Measurements from ENCODE around the gene GIMAP6. TPM values are rescaled to one million over a fixed set of nuclear protein-coding genes. Genes with fewer than 3 reads are reported as not detected.
"Not testable (repeated sequence)": the region's sequence is repeated elsewhere in the genome, so short reads cannot be mapped to it uniquely, and the experiment has no call there.

Gene GIMAP6
- total RNA-seq (2016; rRNA removed; fragmentation: Illumina TruSeq; extraction: Trizol) (not detected in 2 replicates), polyA plus RNA-seq (2011; rRNA removed) (not detected in 2 replicates), polyA minus RNA-seq (2011; rRNA and poly(A)+ RNA removed; ENCODE audit: low replicate concordance) (0.19 TPM in 1 of 2 replicates, not detected in the other), Bru-seq, nascent RNA (not detected), BruChase-seq, experiment 1, labeled RNA remaining after a 6-hour chase (percentile 11 among the genes with signal in this experiment), BruChase-seq, experiment 2, labeled RNA remaining after a 2-hour chase (not detected)
- not detected in 2 replicates for total RNA-seq (2016; cell fraction: cytosol; rRNA removed; fragmentation: Illumina TruSeq; extraction: Trizol; ENCODE audit: low read depth)
- total RNA-seq (2016; cell fraction: insoluble cytoplasmic fraction; rRNA removed; fragmentation: Illumina TruSeq; extraction: Trizol), result not detected in 2 replicates
- total RNA-seq (2016; cell fraction: membrane; rRNA removed; fragmentation: Illumina TruSeq; extraction: Trizol), result not detected in 2 replicates
- not detected in 2 replicates for total RNA-seq (2016; cell fraction: nucleus; rRNA removed; fragmentation: Illumina TruSeq; extraction: Trizol)
- not detected in 2 replicates for polyA plus RNA-seq (2011; cell fraction: cytosol; rRNA removed)
- not detected in 2 replicates for polyA plus RNA-seq (2011; cell fraction: nucleus; rRNA removed)
- polyA plus RNA-seq (2012), result not detected in 2 replicates
- not detected in 2 replicates for polyA plus RNA-seq (2016; cell fraction: cytosol; fragmentation: Illumina TruSeq; extraction: Trizol; ENCODE audit: low read depth)
- not detected in 2 replicates for polyA plus RNA-seq (2016; cell fraction: insoluble cytoplasmic fraction; fragmentation: Illumina TruSeq; extraction: Trizol; ENCODE audit: low read depth)
- polyA plus RNA-seq (2016; cell fraction: membrane; fragmentation: Illumina TruSeq; extraction: Trizol; ENCODE audit: low read depth), result not detected in 2 replicates
- polyA plus RNA-seq (2016; cell fraction: nucleus; fragmentation: Illumina TruSeq; extraction: Trizol; ENCODE audit: insufficient read depth, low read depth), result not detected in 2 replicates
- not detected in 2 replicates for polyA minus RNA-seq (2011; cell fraction: cytosol; rRNA and poly(A)+ RNA removed)
- polyA minus RNA-seq (2011; cell fraction: nucleus; rRNA and poly(A)+ RNA removed), result not detected in 2 replicates
- long read RNA-seq, experiment 1, result 0 reads
- long read RNA-seq, experiment 2, result 0 reads

GRCh38 chr7:150631866-150632864 lies at the start of gene GIMAP6:
GIMAP6 (minus strand) TSS chr7:150632385; CDS start chr7:150630142, 2,243 bp downstream.
- Histone ChIP-seq H3K27ac (ENCODE audit: extremely low read length, insufficient read depth, low read length) (no peak within 1 kb of the TSS), H3K9ac (ENCODE audit: insufficient read depth, low read depth, low read length) (no peak within 1 kb of the TSS), H3K79me2 (ENCODE audit: insufficient read depth, low read length) (no peaks in the 10 kb centered on the region), H3K4me3 (replicated peaks in 1 of 3; ENCODE audit: insufficient read depth in 1 of 3, low read depth in 2 of 3, low read length in 3 of 3) (no peak within 1 kb of the TSS), H2AFZ (ENCODE audit: low read length) (no peak within 1 kb of the TSS), H4K20me1 (ENCODE audit: insufficient read depth, low read length) (no peaks in the 10 kb centered on the region), H3K27me3 (ENCODE audit: control insufficient read depth in 1 of 2, insufficient read depth in 2 of 2, low read length in 2 of 2) (no peaks in the 10 kb centered on the region), H3K4me2 (ENCODE audit: low read depth, low read length) (no peak within 1 kb of the TSS), H3K9me3 (ENCODE audit: low read length) (no peaks in the 10 kb centered on the region), H3K4me1 (ENCODE audit: insufficient read depth, low read length) (no peaks in the 10 kb centered on the region; the same call in 1 of the 2 replicates), H3K36me3 (replicated peaks in 1 of 2; ENCODE audit: control insufficient read depth in 1 of 2, insufficient read depth in 2 of 2, low read length in 2 of 2) (no peaks in the 10 kb centered on the region)
- intact Hi-C loops (cut with micrococcal nuclease; ENCODE audit: unreplicated experiment) (no loop called here), in situ Hi-C loops (cut with HindIII; ENCODE audit: extremely low pct_ligation_motif_present, low pct_unique_long_range_greater_than_20kb) (no loop called here)
- FAIRE-seq (no peak), ATAC-seq (no peak), DNase-seq (ENCODE audit: low spot score) (no peak)
- ChIA-PET POLR2A (no interaction called here), CTCF (ENCODE audit: low intra/inter-chr PET ratio, low total read pairs) (no interaction called here)
- no TSS peak for BruUV-seq (replicated peaks)
- 48% methylated on average over 9 of the region's 9 CpGs for WGBS (ENCODE audit: low lambda C conversion rate)
- TF ChIP-seq ZNF644 (CRISPR knock-in tag; IDR thresholded peaks at IDR 0.05; ENCODE audit: low read depth) (no peak), CREB1 (IDR thresholded peaks at IDR 0.05) (peak; percentile 2; the same call in 1 of the 2 replicates), CREB1 (CRISPR knock-in tag; IDR thresholded peaks at IDR 0.05) (no peak), ZNF329 (CRISPR knock-in tag; IDR thresholded peaks at IDR 0.05; ENCODE audit: low read depth) (no peak)
- TF ChIP-seq, protein P1, sequence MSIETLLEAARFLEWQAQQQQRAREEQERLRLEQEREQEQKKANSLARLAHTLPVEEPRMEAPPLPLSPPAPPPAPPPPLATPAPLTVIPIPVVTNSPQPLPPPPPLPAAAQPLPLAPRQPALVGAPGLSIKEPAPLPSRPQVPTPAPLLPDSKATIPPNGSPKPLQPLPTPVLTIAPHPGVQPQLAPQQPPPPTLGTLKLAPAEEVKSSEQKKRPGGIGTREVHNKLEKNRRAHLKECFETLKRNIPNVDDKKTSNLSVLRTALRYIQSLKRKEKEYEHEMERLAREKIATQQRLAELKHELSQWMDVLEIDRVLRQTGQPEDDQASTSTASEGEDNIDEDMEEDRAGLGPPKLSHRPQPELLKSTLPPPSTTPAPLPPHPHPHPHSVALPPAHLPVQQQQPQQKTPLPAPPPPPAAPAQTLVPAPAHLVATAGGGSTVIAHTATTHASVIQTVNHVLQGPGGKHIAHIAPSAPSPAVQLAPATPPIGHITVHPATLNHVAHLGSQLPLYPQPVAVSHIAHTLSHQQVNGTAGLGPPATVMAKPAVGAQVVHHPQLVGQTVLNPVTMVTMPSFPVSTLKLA (IDR thresholded peaks at IDR 0.05), result peak; percentile 45

DNA sequence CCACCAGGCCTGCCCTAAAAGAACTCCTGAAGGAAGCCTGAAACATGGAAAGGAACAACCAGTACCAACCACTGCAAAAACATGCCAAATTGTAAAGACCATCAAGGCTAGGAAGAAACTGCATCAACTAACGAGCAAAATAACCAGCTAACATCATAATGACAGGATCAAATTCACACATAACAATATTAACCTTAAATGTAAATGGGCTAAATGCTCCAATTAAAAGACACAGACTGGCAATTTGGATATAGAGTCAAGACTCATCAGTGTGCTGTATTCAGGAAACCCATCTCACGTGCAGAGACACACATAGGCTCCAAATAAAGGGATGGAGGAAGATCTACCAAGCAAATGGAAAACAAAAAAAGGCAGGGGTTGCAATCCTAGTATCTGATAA lies 48.2 kb upstream of the GIMAP6 start:
- intact Hi-C loops (cut with micrococcal nuclease; ENCODE audit: unreplicated experiment); H3K4me1 ChIP-seq (ENCODE audit: insufficient read depth, low read length); H3K27ac ChIP-seq (ENCODE audit: extremely low read length, insufficient read depth, low read length); H3K36me3 ChIP-seq (replicated peaks in 1 of 2; ENCODE audit: control insufficient read depth in 1 of 2, insufficient read depth in 2 of 2, low read length in 2 of 2); H3K4me2 ChIP-seq (ENCODE audit: low read depth, low read length); H2AFZ ChIP-seq (ENCODE audit: low read length); H3K27me3 ChIP-seq (ENCODE audit: control insufficient read depth in 1 of 2, insufficient read depth in 2 of 2, low read length in 2 of 2); H4K20me1 ChIP-seq (ENCODE audit: insufficient read depth, low read length); BruUV-seq (replicated peaks); H3K9me3 ChIP-seq (ENCODE audit: low read length); ATAC-seq; CTCF ChIA-PET (ENCODE audit: low intra/inter-chr PET ratio, low total read pairs); POLR2A ChIA-PET; H3K4me3 ChIP-seq (replicated peaks in 1 of 3; ENCODE audit: insufficient read depth in 1 of 3, low read depth in 2 of 3, low read length in 3 of 3); in situ Hi-C loops (cut with HindIII; ENCODE audit: extremely low pct_ligation_motif_present, low pct_unique_long_range_greater_than_20kb); H3K79me2 ChIP-seq (ENCODE audit: insufficient read depth, low read length); DNase-seq (ENCODE audit: low spot score); FAIRE-seq; H3K9ac ChIP-seq (ENCODE audit: insufficient read depth, low read depth, low read length): not testable (repeated sequence)
- WGBS (ENCODE audit: low lambda C conversion rate), result 9% methylated on average over 2 of the region's 2 CpGs
